ENCODE data around the gene S100G.

DNA sequence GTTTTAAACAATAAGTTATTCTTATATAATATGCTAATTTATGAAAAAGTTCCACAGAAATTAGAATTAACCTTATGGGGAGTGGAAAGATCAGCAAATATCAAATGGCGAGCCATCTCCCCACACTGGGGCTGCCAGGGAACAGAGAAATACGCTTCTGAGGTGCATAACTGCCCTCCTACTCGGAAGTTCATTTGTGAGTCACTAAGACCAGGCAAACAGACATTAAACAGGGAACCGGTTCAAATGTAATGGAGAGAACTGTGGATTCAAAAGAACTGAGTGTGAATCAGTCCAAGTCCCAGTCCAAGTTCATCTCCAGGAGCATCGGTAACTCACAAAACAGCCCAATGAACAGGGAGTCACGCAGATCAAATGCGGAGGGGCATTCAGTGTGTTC, 11.4 kb upstream of the S100G start:
- TF ChIP-seq, protein P1, sequence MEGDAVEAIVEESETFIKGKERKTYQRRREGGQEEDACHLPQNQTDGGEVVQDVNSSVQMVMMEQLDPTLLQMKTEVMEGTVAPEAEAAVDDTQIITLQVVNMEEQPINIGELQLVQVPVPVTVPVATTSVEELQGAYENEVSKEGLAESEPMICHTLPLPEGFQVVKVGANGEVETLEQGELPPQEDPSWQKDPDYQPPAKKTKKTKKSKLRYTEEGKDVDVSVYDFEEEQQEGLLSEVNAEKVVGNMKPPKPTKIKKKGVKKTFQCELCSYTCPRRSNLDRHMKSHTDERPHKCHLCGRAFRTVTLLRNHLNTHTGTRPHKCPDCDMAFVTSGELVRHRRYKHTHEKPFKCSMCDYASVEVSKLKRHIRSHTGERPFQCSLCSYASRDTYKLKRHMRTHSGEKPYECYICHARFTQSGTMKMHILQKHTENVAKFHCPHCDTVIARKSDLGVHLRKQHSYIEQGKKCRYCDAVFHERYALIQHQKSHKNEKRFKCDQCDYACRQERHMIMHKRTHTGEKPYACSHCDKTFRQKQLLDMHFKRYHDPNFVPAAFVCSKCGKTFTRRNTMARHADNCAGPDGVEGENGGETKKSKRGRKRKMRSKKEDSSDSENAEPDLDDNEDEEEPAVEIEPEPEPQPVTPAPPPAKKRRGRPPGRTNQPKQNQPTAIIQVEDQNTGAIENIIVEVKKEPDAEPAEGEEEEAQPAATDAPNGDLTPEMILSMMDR (IDR thresholded peaks at IDR 0.05 in 8 of 11, conservative IDR thresholded peaks at IDR 0.05 in 3 of 11), result no peak
- TF ChIP-seq POLR2A (IDR thresholded peaks at IDR 0.05), result no peak
